ENCODE data around the gene NPVF. TPM values are rescaled to one million over a fixed set of nuclear protein-coding genes. Genes with fewer than 3 reads are reported as not detected.

The NPVF gene
- total and polyA plus RNA-seq, 2 of the 8 experiments (the other 6 are each of a cell fraction or from before 2014, with no cell fraction given): not detected

DNA sequence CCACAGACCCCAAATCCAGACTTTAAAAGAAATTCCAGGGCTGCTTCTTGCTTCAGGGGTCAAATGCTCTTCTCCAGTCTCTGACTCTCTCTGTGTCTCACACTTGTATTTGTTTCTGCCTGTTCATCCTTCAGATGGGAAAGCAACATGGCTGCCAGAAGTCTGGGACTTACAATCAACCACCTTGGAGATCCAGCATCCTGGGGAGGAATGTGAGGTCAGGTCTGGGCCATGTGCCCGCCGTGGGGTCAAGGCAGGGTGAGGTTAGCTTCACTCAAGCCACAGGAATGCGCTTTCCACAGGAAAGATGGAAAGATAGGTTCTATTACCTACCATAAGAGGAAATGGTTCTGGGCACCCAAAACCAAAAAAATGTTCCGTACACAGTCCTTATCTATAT is 34.3 kb upstream of the NPVF start:
- no peak overlapping the region for H3K9ac ChIP-seq (replicated peaks in 1 of 4; ENCODE audit: extremely low read depth in 1 of 4, low read depth in 3 of 4, low read length in 3 of 4)
- H4K8ac ChIP-seq (ENCODE audit: extremely low read depth, insufficient read depth, low read length): no peak overlapping the region; the same call in 1 of the 2 replicates
- no peaks in the 10 kb centered on the region for H3K36me3 ChIP-seq (ENCODE audit: control insufficient read depth in 2 of 4, insufficient read depth in 4 of 4, low read length in 3 of 4)
- peaks cover 3% of the 10 kb centered on the region; the same call in 1 of the 2 replicates for H3K23me2 ChIP-seq (ENCODE audit: low read depth, low read length)
- H4K20me1 ChIP-seq (replicated peaks in 1 of 2; ENCODE audit: control insufficient read depth in 1 of 2, insufficient read depth in 2 of 2, low read length in 2 of 2): no peaks in the 10 kb centered on the region
- H3K23ac ChIP-seq (ENCODE audit: insufficient read length): no peak overlapping the region
- H2AFZ ChIP-seq (ENCODE audit: low read length): no peak overlapping the region
- H4K5ac ChIP-seq (ENCODE audit: insufficient read length, low read depth, low read length): no peak overlapping the region
- H3K56ac ChIP-seq (replicated peaks; ENCODE audit: insufficient read length, low read depth, low read length): no peak overlapping the region
- no peak overlapping the region for H3K4ac ChIP-seq (replicated peaks; ENCODE audit: insufficient read length, low read depth, low read length)
- no peaks in the 10 kb centered on the region for H3K79me2 ChIP-seq (ENCODE audit: control insufficient read depth in 1 of 2, insufficient read depth in 2 of 2, low read length in 2 of 2)
- H3K79me1 ChIP-seq (ENCODE audit: low read depth, low read length): no peaks in the 10 kb centered on the region
- no peak overlapping the region for H3K14ac ChIP-seq (ENCODE audit: insufficient read length)
- H2AK5ac ChIP-seq (ENCODE audit: low read depth, low read length): no peak overlapping the region
- H2BK20ac ChIP-seq (ENCODE audit: low read length): no peak overlapping the region
- H3K18ac ChIP-seq (ENCODE audit: extremely low read depth, low read length): no peak overlapping the region
- no peak for DNase-seq (ENCODE audit: low read depth in 1 of 2, low spot score in 2 of 2)
- no peak overlapping the region for H3K4me2 ChIP-seq (ENCODE audit: insufficient read depth in 1 of 2, low read depth in 2 of 2, low read length in 2 of 2)
- POLR2A ChIA-PET (ENCODE audit: partially characterized antibody): no interaction called here
- H3K9me3 ChIP-seq (ENCODE audit: insufficient read depth in 2 of 2, low read depth in 1 of 2, low read length in 1 of 2): no peaks in the 10 kb centered on the region
- no peak for TF ChIP-seq TAF1 (IDR thresholded peaks at IDR 0.05; ENCODE audit: low read depth, low read length)
- TF ChIP-seq RXRA (IDR thresholded peaks at IDR 0.05; ENCODE audit: insufficient read depth, low read depth, low read length): no peak
- TF ChIP-seq SAP30 (IDR thresholded peaks at IDR 0.05; ENCODE audit: insufficient read depth, insufficient replicate concordance, low read length): no peak
- no peak for TF ChIP-seq FOSL1 (IDR thresholded peaks at IDR 0.05; ENCODE audit: insufficient read depth, low read depth, low read length)
- TF ChIP-seq RFX5 (IDR thresholded peaks at IDR 0.05; ENCODE audit: borderline replicate concordance, low read depth, low read length): no peak
- TF ChIP-seq POLR2AphosphoS5 (IDR thresholded peaks at IDR 0.05; ENCODE audit: low read depth, low read length): no peak
- TF ChIP-seq TAF7 (optimal IDR thresholded peaks at IDR 0.05; ENCODE audit: borderline replicate concordance, low read depth, low read length): no peak
- no peak for TF ChIP-seq CEBPB (IDR thresholded peaks at IDR 0.05; ENCODE audit: low read depth, low read length)
- TF ChIP-seq JUN (IDR thresholded peaks at IDR 0.05; ENCODE audit: low read depth, low read length): no peak
- H3K4me3 ChIP-seq (ENCODE audit: extremely low read depth in 1 of 4, insufficient read depth in 2 of 4, low read depth in 3 of 4, low read length in 4 of 4): no peak overlapping the region
- H3K27me3 ChIP-seq (replicated peaks in 1 of 4; ENCODE audit: control insufficient read depth in 3 of 4, extremely low read depth in 1 of 4, insufficient read depth in 3 of 4, low read length in 3 of 4): no peaks in the 10 kb centered on the region; a peak in 1 of 7 replicates
- H2BK5ac ChIP-seq (ENCODE audit: low read depth, low read length): no peak overlapping the region
- 63% methylated on average over 4 of the region's 4 CpGs; no CpG with 5 or more reads in 1 of the 2 experiments for WGBS, 2 experiments (ENCODE audit: extremely low coverage in 1 of 2, insufficient coverage in 1 of 2, insufficient read length in 1 of 2, insufficient replicate concordance in 2 of 2, low coverage in 1 of 2, low lambda C conversion rate in 2 of 2, missing lambda C conversion rate in 1 of 2)
- CTCF ChIA-PET (ENCODE audit: partially characterized antibody): interaction anchor here (1.8 to 8.2 kb wide), 2 partner anchors 130 to 302 kb away, joined by 12 to 158 read pairs; no protein-coding TSS in a partner anchor
- FAIRE-seq: no peak
- H2BK12ac ChIP-seq (ENCODE audit: low read depth, low read length): no peak overlapping the region
- no peak overlapping the region for H4K91ac ChIP-seq (replicated peaks; ENCODE audit: insufficient read length, low read length)
- no peak overlapping the region for H3K27ac ChIP-seq (ENCODE audit: low read depth, low read length)
- H2BK120ac ChIP-seq (replicated peaks; ENCODE audit: low read depth, low read length): no peak overlapping the region
- H3K4me1 ChIP-seq (replicated peaks in 1 of 4; ENCODE audit: control insufficient read depth in 3 of 4, insufficient read depth in 4 of 4, low read length in 3 of 4): no peaks in the 10 kb centered on the region
- no peak overlapping the region for H2BK15ac ChIP-seq (ENCODE audit: low read length)

Data from H1 (cell line).